ENCODE results near the gene PRKCE.

DNA sequence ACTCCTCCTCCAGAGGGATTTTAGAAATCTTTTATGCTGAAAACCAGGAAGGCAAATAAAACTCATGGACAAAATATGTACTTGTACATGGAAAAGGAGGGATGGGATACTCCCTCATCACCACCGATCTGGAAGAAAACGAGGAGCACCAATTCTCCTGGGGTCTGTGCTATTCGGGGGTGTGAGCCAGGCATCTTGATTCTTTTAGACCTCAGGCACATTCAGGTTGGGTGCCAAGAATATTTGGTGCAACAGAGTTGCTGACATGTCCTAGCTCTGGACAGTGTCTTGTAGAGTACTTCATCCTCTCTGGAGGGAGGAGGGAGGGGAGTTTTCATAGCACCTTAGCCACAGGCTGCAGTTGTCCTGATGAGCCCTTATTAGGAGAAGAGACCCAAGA is 163.0 kb downstream of the PRKCE start:
- TF ChIP-seq, protein P1, sequence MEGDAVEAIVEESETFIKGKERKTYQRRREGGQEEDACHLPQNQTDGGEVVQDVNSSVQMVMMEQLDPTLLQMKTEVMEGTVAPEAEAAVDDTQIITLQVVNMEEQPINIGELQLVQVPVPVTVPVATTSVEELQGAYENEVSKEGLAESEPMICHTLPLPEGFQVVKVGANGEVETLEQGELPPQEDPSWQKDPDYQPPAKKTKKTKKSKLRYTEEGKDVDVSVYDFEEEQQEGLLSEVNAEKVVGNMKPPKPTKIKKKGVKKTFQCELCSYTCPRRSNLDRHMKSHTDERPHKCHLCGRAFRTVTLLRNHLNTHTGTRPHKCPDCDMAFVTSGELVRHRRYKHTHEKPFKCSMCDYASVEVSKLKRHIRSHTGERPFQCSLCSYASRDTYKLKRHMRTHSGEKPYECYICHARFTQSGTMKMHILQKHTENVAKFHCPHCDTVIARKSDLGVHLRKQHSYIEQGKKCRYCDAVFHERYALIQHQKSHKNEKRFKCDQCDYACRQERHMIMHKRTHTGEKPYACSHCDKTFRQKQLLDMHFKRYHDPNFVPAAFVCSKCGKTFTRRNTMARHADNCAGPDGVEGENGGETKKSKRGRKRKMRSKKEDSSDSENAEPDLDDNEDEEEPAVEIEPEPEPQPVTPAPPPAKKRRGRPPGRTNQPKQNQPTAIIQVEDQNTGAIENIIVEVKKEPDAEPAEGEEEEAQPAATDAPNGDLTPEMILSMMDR (IDR thresholded peaks at IDR 0.05; ENCODE audit: extremely low read depth in 1 of 2, insufficient read depth in 1 of 2, low read depth in 1 of 2, low read length in 2 of 2), result no peak
- TF ChIP-seq POLR2A (IDR thresholded peaks at IDR 0.05; ENCODE audit: low read depth, low read length) (no peak), EZH2 (IDR thresholded peaks at IDR 0.05; ENCODE audit: borderline replicate concordance, low read depth, low read length, severe bottlenecking) (no peak)
